ENCODE measurements around the gene CNTFR. TPM values are rescaled to one million over a fixed set of nuclear protein-coding genes. Genes with fewer than 3 reads are reported as not detected.

The CNTFR gene
- total and polyA plus RNA-seq, 2 donors (not counting 1 experiment from before 2014, with no cell fraction given) = not detected

DNA sequence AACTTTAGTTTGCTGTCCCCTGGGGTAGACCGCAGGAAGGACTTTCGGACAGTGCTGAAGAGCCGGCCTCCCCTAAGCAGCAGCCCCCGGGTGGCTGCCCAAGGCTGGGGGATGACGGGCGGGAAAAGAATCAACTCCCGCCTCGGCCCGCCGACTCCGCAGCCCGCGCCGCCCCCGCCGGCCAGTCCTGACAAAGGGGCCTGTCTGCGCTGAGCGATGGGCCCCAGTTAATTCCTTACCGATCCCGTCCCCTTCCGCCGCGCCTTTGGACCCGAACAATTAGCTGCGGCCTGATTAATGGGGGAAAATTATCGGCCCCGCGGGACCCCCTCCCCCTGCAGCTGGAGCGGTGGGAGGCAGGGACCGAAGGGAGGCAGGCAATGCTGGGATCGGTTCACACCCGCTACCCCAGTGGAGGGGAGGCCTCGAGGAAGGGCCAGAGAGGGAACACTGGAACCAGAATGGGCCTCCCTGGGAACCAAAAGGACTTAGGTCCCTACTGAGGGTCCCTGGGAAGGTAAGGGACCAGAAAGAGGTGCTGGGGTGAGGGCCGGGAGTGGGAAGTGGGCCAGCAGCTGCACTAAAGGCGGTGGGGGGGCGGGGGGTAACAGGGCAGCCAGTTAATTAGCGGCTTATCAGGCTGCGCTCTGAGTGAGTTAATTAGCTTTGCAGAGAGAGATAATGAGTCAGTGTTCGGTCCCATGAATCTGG is 35.1 kb upstream of the CNTFR start:
- CTCF ChIA-PET = interaction anchor here (1.2 to 7.6 kb wide), 3 partner anchors 9 to 33 kb away, joined by 3 to 64 read pairs (median 6); no protein-coding TSS in a partner anchor
- H3K4me1 Mint-ChIP-seq = peaks cover 40% of the 10 kb centered on the region
- Histone ChIP-seq H3K79me2 (ENCODE audit: control insufficient read depth, insufficient read depth, low read length) (peaks cover 16% of the 10 kb centered on the region), H3K36me3 (replicated peaks in 1 of 2; ENCODE audit: control extremely low read depth in 1 of 2, control insufficient read depth in 1 of 2, extremely low read depth in 1 of 2, insufficient read depth in 2 of 2, low read length in 1 of 2) (no peaks in the 10 kb centered on the region), H3K9me3 (ENCODE audit: control extremely low read depth in 1 of 3, control insufficient read depth in 2 of 3, insufficient read depth in 1 of 3, low read length in 2 of 3) (peaks cover 0 to 45% (median 1%) of the 10 kb centered on the region in 3 donors), H3K27me3 (replicated peaks in 1 of 4; ENCODE audit: control extremely low read depth in 1 of 4, control insufficient read depth in 3 of 4, insufficient read depth in 4 of 4, low read length in 3 of 4) (peaks cover 0 to 85% (median 68%) of the 10 kb centered on the region in 4 experiments), H3K9ac (ENCODE audit: low read length) (no peak overlapping the region), H3K4me3 (ENCODE audit: control extremely low read depth in 1 of 5, extremely low read depth in 1 of 5, insufficient read depth in 1 of 5, low read depth in 2 of 5, low read length in 4 of 5) (peak overlapping the region in 1 of 5 experiments; percentile 6), H3K27ac (ENCODE audit: low read length in 2 of 2) (no peak overlapping the region), H3K4me1 (ENCODE audit: control insufficient read depth in 2 of 2, insufficient read depth in 2 of 2, low read length in 2 of 2) (peaks cover 46 to 58% of the 10 kb centered on the region in 2 donors), H3K4me2 (replicated peaks; ENCODE audit: low read depth, low read length, poor library complexity, severe bottlenecking) (peak overlapping the region; percentile 70), H4K20me1 (ENCODE audit: control insufficient read depth, insufficient read depth, low read length, poor library complexity, severe bottlenecking) (peaks cover 6% of the 10 kb centered on the region), H2AFZ (ENCODE audit: insufficient read depth, low read depth, low read length, poor library complexity, severe bottlenecking) (no peak overlapping the region)
- no peak overlapping the region for H3K4me3 Mint-ChIP-seq
- ATAC-seq (ENCODE audit: low read depth) = no peak
- WGBS (ENCODE audit: insufficient coverage) = 19% methylated on average over 39 of the region's 39 CpGs
- intact Hi-C loops (cut with micrococcal nuclease) = no loop called here
- peaks cover 69% of the 10 kb centered on the region for H3K27me3 Mint-ChIP-seq
- no peaks in the 10 kb centered on the region for H3K9me3 Mint-ChIP-seq (ENCODE audit: insufficient read depth)
- peak; percentile 76 for TF ChIP-seq EZH2 (IDR thresholded peaks at IDR 0.05; ENCODE audit: borderline replicate concordance, insufficient read depth, low read depth, low read length, poor library complexity, severe bottlenecking)
- TF ChIP-seq, protein P1, sequence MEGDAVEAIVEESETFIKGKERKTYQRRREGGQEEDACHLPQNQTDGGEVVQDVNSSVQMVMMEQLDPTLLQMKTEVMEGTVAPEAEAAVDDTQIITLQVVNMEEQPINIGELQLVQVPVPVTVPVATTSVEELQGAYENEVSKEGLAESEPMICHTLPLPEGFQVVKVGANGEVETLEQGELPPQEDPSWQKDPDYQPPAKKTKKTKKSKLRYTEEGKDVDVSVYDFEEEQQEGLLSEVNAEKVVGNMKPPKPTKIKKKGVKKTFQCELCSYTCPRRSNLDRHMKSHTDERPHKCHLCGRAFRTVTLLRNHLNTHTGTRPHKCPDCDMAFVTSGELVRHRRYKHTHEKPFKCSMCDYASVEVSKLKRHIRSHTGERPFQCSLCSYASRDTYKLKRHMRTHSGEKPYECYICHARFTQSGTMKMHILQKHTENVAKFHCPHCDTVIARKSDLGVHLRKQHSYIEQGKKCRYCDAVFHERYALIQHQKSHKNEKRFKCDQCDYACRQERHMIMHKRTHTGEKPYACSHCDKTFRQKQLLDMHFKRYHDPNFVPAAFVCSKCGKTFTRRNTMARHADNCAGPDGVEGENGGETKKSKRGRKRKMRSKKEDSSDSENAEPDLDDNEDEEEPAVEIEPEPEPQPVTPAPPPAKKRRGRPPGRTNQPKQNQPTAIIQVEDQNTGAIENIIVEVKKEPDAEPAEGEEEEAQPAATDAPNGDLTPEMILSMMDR (IDR thresholded peaks at IDR 0.05) = no peak
- POLR2A ChIA-PET = interaction anchor here (0.5 kb wide), 2 partner anchors 86 to 853 kb away, joined by 3 to 8 read pairs; no protein-coding TSS in a partner anchor
- DNase-seq = no peak
- no peak overlapping the region for H3K27ac Mint-ChIP-seq

Measured in B cell (primary cell).